MM.1S (cell line): ENCODE data around the gene RASGRP2.

Source experiments
- DNase-seq: peaks from one replicate; pipeline ENCODE4 v3.0.0-alpha.2; 2015
- H2AFZ ChIP-seq: fragments of 300-600 bp; sonication (generic); 2 replicates; pipeline ENCODE4 v1.6.0; 2016; ENCODE audit warnings: antibody characterized with exemption, low read length
- H3F3A ChIP-seq: fragments of 300-600 bp; sonication (generic); 2 replicates; pipeline ENCODE4 v1.6.1; 2016; ENCODE audit warnings: mild to moderate bottlenecking, antibody characterized with exemption, low read length, moderate library complexity, mixed read lengths; ENCODE audit not compliant: insufficient read depth
- H3K27ac ChIP-seq: fragments of 300-600 bp; sonication (generic); 2 replicates; pipeline ENCODE4 v1.5.1; 2016; ENCODE audit warnings: mild to moderate bottlenecking, low read length
- H3K27me3 ChIP-seq: fragments of 300-600 bp; sonication (generic); replicated peaks from 2 replicates; pipeline ENCODE4 v1.6.0; 2016; ENCODE audit warnings: low read length; ENCODE audit not compliant: insufficient read depth
- H3K36me3 ChIP-seq: fragments of 300-600 bp; sonication (generic); replicated peaks from 2 replicates; pipeline ENCODE4 v1.6.1; 2016; ENCODE audit warnings: mild to moderate bottlenecking, low read length, mixed read lengths; ENCODE audit not compliant: insufficient read depth
- H3K4me1 ChIP-seq: fragments of 300-600 bp; sonication (generic); 2 replicates; pipeline ENCODE4 v1.6.1; 2016; ENCODE audit warnings: low read length, mixed read lengths
- H3K4me2 ChIP-seq: fragments of 300-600 bp; sonication (generic); 2 replicates; pipeline ENCODE4 v1.6.0; 2016; ENCODE audit warnings: low read depth, low read length
- H3K4me3 ChIP-seq: fragments of 300-600 bp; sonication (generic); 2 replicates; pipeline ENCODE4 v1.5.1; 2016; ENCODE audit warnings: low read length, mixed read lengths
- H3K79me2 ChIP-seq: fragments of 300-600 bp; sonication (generic); 2 replicates; pipeline ENCODE4 v1.6.1; 2016; ENCODE audit warnings: mixed run types, low read length, mixed read lengths
- H3K9ac ChIP-seq: fragments of 300-600 bp; sonication (generic); 2 replicates; pipeline ENCODE4 v1.6.1; 2016; ENCODE audit warnings: low read length, mixed read lengths
- H3K9me2 ChIP-seq: fragments of 300-600 bp; sonication (generic); replicated peaks from 2 replicates; pipeline ENCODE4 v1.6.1; 2016; ENCODE audit warnings: mild to moderate bottlenecking, low read length, mixed read lengths; ENCODE audit not compliant: insufficient read depth
- H3K9me3 ChIP-seq: fragments of 300-600 bp; sonication (generic); replicated peaks from 2 replicates; pipeline ENCODE4 v1.6.1; 2016; ENCODE audit warnings: mild to moderate bottlenecking, low read length, mixed read lengths; ENCODE audit not compliant: insufficient read depth
- H4K20me1 ChIP-seq: fragments of 300-600 bp; sonication (generic); 2 replicates; pipeline ENCODE4 v1.6.1; 2016; ENCODE audit warnings: mild to moderate bottlenecking, low read length, moderate library complexity, mixed read lengths; ENCODE audit not compliant: insufficient read depth
- CTCF ChIP-seq: fragments of 300-600 bp; sonication (generic); IDR thresholded peaks from 2 replicates; pipeline ENCODE4 v1.5.1; 2016; ENCODE audit warnings: antibody characterized with exemption, low read length, mixed read lengths
- EZH2 ChIP-seq: fragments of 300-600 bp; sonication (generic); optimal IDR thresholded peaks from 2 replicates; pipeline ENCODE3; 2017; ENCODE audit warnings: low read depth, mild to moderate bottlenecking, antibody characterized with exemption, low read length, mixed read lengths
- EZH2phosphoT487 ChIP-seq: fragments of 300-600 bp; sonication (generic); IDR thresholded peaks from 2 replicates; pipeline ENCODE4 v1.6.1; 2018; ENCODE audit warnings: antibody characterized with exemption, low read length

RASGRP2 gene

GRCh38 chr11:64752175-64752970 lies 8.4 kb upstream of the RASGRP2 start:
- no peaks in the 10 kb centered on the region for H3F3A ChIP-seq
- H3K27ac ChIP-seq: no peak overlapping the region
- H2AFZ ChIP-seq: no peak overlapping the region
- no peak for DNase-seq
- peaks cover 11% of the 10 kb centered on the region for H3K27me3 ChIP-seq
- no peaks in the 10 kb centered on the region for H3K9me3 ChIP-seq
- no peak overlapping the region for H3K9ac ChIP-seq
- TF ChIP-seq CTCF (no peak), EZH2 (no peak), EZH2phosphoT487 (no peak)
- no peaks in the 10 kb centered on the region for H3K4me1 ChIP-seq
- no peaks in the 10 kb centered on the region for H3K36me3 ChIP-seq
- no peaks in the 10 kb centered on the region for H3K9me2 ChIP-seq
- H3K79me2 ChIP-seq: no peaks in the 10 kb centered on the region
- no peak overlapping the region for H3K4me2 ChIP-seq
- no peaks in the 10 kb centered on the region for H4K20me1 ChIP-seq
- H3K4me3 ChIP-seq: no peak overlapping the region

- no peak overlapping the region for H2AFZ ChIP-seq
- no peaks in the 10 kb centered on the region for H3K79me2 ChIP-seq
- TF ChIP-seq CTCF (no peak), EZH2 (no peak), EZH2phosphoT487 (no peak)
- no peaks in the 10 kb centered on the region for H3F3A ChIP-seq
- no peaks in the 10 kb centered on the region for H3K36me3 ChIP-seq
- no peaks in the 10 kb centered on the region for H3K9me3 ChIP-seq
- H3K4me2 ChIP-seq: no peak overlapping the region
- DNase-seq: no peak
- no peak overlapping the region for H3K27ac ChIP-seq
- no peaks in the 10 kb centered on the region for H4K20me1 ChIP-seq
- no peak overlapping the region for H3K4me3 ChIP-seq
- H3K27me3 ChIP-seq: peaks cover 19% of the 10 kb centered on the region
- no peaks in the 10 kb centered on the region for H3K4me1 ChIP-seq
- H3K9ac ChIP-seq: no peak overlapping the region
- no peaks in the 10 kb centered on the region for H3K9me2 ChIP-seq
Measured at GRCh38 chr11:64751580-64751979, 7.6 kb upstream of the RASGRP2 start.

GRCh38 chr11:64751136-64751535 lies 7.2 kb upstream of the RASGRP2 start:
- no peak overlapping the region for H3K4me2 ChIP-seq
- H3K27me3 ChIP-seq: peaks cover 23% of the 10 kb centered on the region

More at GRCh38 chr11:64751136-64751535, 7.2 kb upstream of the RASGRP2 start:
- H3K9me3 ChIP-seq: no peaks in the 10 kb centered on the region
- H3K9ac ChIP-seq: no peak overlapping the region
- no peaks in the 10 kb centered on the region for H3K36me3 ChIP-seq
- TF ChIP-seq EZH2phosphoT487 (no peak), EZH2 (no peak), CTCF (no peak)
- H3K9me2 ChIP-seq: no peaks in the 10 kb centered on the region
- H3F3A ChIP-seq: no peaks in the 10 kb centered on the region
- H2AFZ ChIP-seq: no peak overlapping the region
- H3K4me1 ChIP-seq: no peaks in the 10 kb centered on the region
- H3K27ac ChIP-seq: no peak overlapping the region
- no peaks in the 10 kb centered on the region for H4K20me1 ChIP-seq
- DNase-seq: no peak
- no peak overlapping the region for H3K4me3 ChIP-seq
- no peaks in the 10 kb centered on the region for H3K79me2 ChIP-seq
